B cell (primary cell): ENCODE measurements around the gene PPP1R12B. TPM values are rescaled to one million over a fixed set of nuclear protein-coding genes. Genes with fewer than 3 reads are reported as not detected.
A peak's percentile ranks its signal among the peaks of the same experiment; 100 is the strongest.

Experiments used
- ATAC-seq: fragments of 200-7000 bp; cut with Tn5 transposase; one replicate; pipeline ENCODE4 v1.10.0; 2021; ENCODE audit warnings: low read depth, mild to moderate bottlenecking, moderate number of reproducible peaks, moderate library complexity
- CTCF ChIA-PET: fragments of 350-600 bp; sonication (Branson Sonifier 250); formaldehyde crosslinking; loops from one replicate; lab custom pipeline; 2021; ENCODE audit warnings: antibody characterized with exemption, inconsistent platforms; lab: Charles Lee
- POLR2A ChIA-PET: fragments of 350-600 bp; sonication (Branson Sonifier 250); formaldehyde crosslinking; loops from one replicate; lab custom pipeline; 2021; ENCODE audit warnings: antibody characterized with exemption; lab: Charles Lee
- DNase-seq: peaks from one replicate; pipeline ENCODE4 v3.0.0; 2013
- H2AFZ ChIP-seq: 2 replicates; pipeline ENCODE4 v1.6.1; 2012; ENCODE audit warnings: mild to moderate bottlenecking, low read depth, low read length; ENCODE audit not compliant: insufficient read depth, poor library complexity, severe bottlenecking
- H3K27ac ChIP-seq, 2 donors: 1 replicate in 1 of 2; 2 replicates in 1 of 2; pipeline ENCODE4 v1.5.1; 2012 to 2013; ENCODE audit warnings: low read length in 2 of 2, mild to moderate bottlenecking in 2 of 2, moderate library complexity in 1 of 2
- H3K27me3 ChIP-seq, 4 experiments: fragments of 200-600 bp in 1 of 4; sonication (generic) in 1 of 4; replicated peaks in 1 of 4; 1 replicate in 2 of 4; 2 replicates in 2 of 4; pipeline versions ENCODE4 v1.6.1 to v1.7.0; 2013 to 2016; ENCODE audit warnings: low read length in 3 of 4, mild to moderate bottlenecking in 2 of 4, mixed read lengths in 1 of 4, moderate library complexity in 1 of 4; ENCODE audit not compliant: insufficient read depth in 4 of 4, control insufficient read depth in 3 of 4; ENCODE audit errors: control extremely low read depth in 1 of 4
- H3K36me3 ChIP-seq, 2 experiments: replicated peaks in 1 of 2; 1 replicate in 1 of 2; 2 replicates in 1 of 2; pipeline versions ENCODE4 v1.6.1 to v1.7.1; 2013; ENCODE audit warnings: low read length in 1 of 2; ENCODE audit not compliant: insufficient read depth in 2 of 2, control insufficient read depth in 1 of 2; ENCODE audit errors: control extremely low read depth in 1 of 2, extremely low read depth in 1 of 2
- H3K4me1 ChIP-seq, 2 donors: fragments of 200-600 bp in 1 of 2; sonication (generic) in 1 of 2; 1 replicate in 1 of 2; 2 replicates in 1 of 2; pipeline versions ENCODE4 v1.5.1 to v1.6.1; 2013 to 2017; ENCODE audit warnings: low read length in 2 of 2; ENCODE audit not compliant: control insufficient read depth in 2 of 2, insufficient read depth in 2 of 2
- H3K4me2 ChIP-seq: replicated peaks from 2 replicates; pipeline ENCODE3; 2012; ENCODE audit warnings: mild to moderate bottlenecking, low read depth, low read length; ENCODE audit not compliant: poor library complexity, severe bottlenecking
- H3K4me3 ChIP-seq, 5 experiments: fragments of 200-600 bp in 1 of 5; sonication (generic) in 1 of 5; 1 replicate in 3 of 5; 2 replicates in 2 of 5; pipeline versions ENCODE4 v1.5.1 to v1.7.0; 2011 to 2016; ENCODE audit warnings: low read length in 4 of 5, mild to moderate bottlenecking in 4 of 5, low read depth in 2 of 5, control low read depth in 1 of 5, moderate library complexity in 1 of 5; ENCODE audit not compliant: insufficient read depth in 1 of 5; ENCODE audit errors: control extremely low read depth in 1 of 5, extremely low read depth in 1 of 5
- H3K79me2 ChIP-seq: fragments of 200-600 bp; sonication (generic); one replicate; pipeline ENCODE4 v1.6.0; 2016; ENCODE audit warnings: low read length; ENCODE audit not compliant: control insufficient read depth, insufficient read depth
- H3K9ac ChIP-seq: fragments of 200-600 bp; sonication (generic); 2 replicates; pipeline ENCODE4 v1.6.1; 2017; ENCODE audit warnings: mild to moderate bottlenecking, low read length, moderate library complexity
- H3K9me3 ChIP-seq, 3 donors: one replicate each; pipeline versions ENCODE4 v1.6.1 to v1.7.1; 2013; ENCODE audit warnings: low read length in 2 of 3; ENCODE audit not compliant: control insufficient read depth in 2 of 3, insufficient read depth in 1 of 3; ENCODE audit errors: control extremely low read depth in 1 of 3
- H4K20me1 ChIP-seq: 2 replicates; pipeline ENCODE4 v1.6.0; 2012; ENCODE audit warnings: mild to moderate bottlenecking, low read length; ENCODE audit not compliant: insufficient read depth, control insufficient read depth, poor library complexity, severe bottlenecking
- H3K27ac Mint-ChIP-seq: one replicate; pipeline ENCODE4 v1.8.0; 2021; ENCODE audit warnings: mixed read lengths
- H3K27me3 Mint-ChIP-seq: one replicate; pipeline ENCODE4 v1.8.0; 2021; ENCODE audit warnings: mixed read lengths
- H3K4me1 Mint-ChIP-seq: one replicate; pipeline ENCODE4 v1.8.0; 2021; ENCODE audit warnings: mixed read lengths
- H3K4me3 Mint-ChIP-seq: one replicate; pipeline ENCODE4 v1.8.0; 2021; ENCODE audit warnings: mixed read lengths
- H3K9me3 Mint-ChIP-seq: one replicate; pipeline ENCODE4 v1.8.0; 2022; ENCODE audit warnings: mixed read lengths; ENCODE audit not compliant: insufficient read depth
- EZH2 ChIP-seq: IDR thresholded peaks from 2 replicates; pipeline ENCODE4 v1.6.1; 2012; ENCODE audit warnings: borderline replicate concordance, low read depth, mild to moderate bottlenecking, moderate library complexity, low read length; ENCODE audit not compliant: insufficient read depth, poor library complexity, severe bottlenecking
- WGBS: methylation state at CpG from one replicate; pipeline ENCODE4 v1.1.5; 2013; ENCODE audit warnings: missing lambda C conversion rate; ENCODE audit not compliant: insufficient coverage; 5-methylcytosine and 5-hydroxymethylcytosine counted together
- intact Hi-C: fragments of 100-400 bp; cut with micrococcal nuclease; formaldehyde crosslinking; loops from one replicate; pipeline ENCODE4 v1.10.0; 2022
- polyA plus RNA-seq: library from polyadenylated mRNA; depleted of rRNA; stranded (reverse); fragments of >200 nt; gene quantifications from 2 replicates; pipeline ENCODE4 v1.2.3, GENCODE V29; 2012
- total RNA-seq, 2 donors: library from RNA; stranded (reverse); fragments of 120-200 nt in 1 of 2; gene quantifications; 1 replicate in 1 of 2; 2 replicates in 1 of 2; pipeline versions ENCODE4 v1.2.3 to v1.2.4, GENCODE V29; 2013 to 2022
- TF ChIP-seq, protein P1 (sequence below): fragments of 200-600 bp; IDR thresholded peaks from one replicate; pipeline ENCODE4 v1.8.0; 2022; ENCODE audit warnings: antibody characterized with exemption, mild to moderate bottlenecking

Gene PPP1R12B
- total and polyA plus RNA-seq, 2 donors (not counting 1 experiment from before 2014, with no cell fraction given) = 7.1 to 49.6 TPM

DNA sequence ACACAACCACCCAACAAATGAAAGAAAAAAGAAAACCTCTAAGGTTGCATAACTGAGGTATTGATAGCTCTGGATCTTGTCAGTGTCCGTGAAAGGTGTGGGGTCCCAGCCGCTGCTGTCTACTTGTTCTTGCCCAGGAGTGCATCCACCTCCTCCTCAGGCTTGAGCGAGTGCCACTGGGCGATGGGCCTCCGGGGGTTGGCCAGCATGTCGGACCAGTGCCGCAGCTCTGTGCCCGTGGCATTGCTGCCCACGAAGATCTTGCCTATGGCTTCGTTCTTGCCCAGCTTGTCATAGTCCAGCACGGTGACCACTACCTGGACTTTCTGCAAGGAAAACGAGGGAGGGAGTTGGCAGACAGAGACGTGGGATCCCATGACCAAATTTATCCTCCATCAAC is 248.1 kb downstream of the PPP1R12B start:
- DNase-seq = no peak
- H3K4me2 ChIP-seq = no peak overlapping the region
- no peak overlapping the region for H2AFZ ChIP-seq
- TF ChIP-seq, protein P1, sequence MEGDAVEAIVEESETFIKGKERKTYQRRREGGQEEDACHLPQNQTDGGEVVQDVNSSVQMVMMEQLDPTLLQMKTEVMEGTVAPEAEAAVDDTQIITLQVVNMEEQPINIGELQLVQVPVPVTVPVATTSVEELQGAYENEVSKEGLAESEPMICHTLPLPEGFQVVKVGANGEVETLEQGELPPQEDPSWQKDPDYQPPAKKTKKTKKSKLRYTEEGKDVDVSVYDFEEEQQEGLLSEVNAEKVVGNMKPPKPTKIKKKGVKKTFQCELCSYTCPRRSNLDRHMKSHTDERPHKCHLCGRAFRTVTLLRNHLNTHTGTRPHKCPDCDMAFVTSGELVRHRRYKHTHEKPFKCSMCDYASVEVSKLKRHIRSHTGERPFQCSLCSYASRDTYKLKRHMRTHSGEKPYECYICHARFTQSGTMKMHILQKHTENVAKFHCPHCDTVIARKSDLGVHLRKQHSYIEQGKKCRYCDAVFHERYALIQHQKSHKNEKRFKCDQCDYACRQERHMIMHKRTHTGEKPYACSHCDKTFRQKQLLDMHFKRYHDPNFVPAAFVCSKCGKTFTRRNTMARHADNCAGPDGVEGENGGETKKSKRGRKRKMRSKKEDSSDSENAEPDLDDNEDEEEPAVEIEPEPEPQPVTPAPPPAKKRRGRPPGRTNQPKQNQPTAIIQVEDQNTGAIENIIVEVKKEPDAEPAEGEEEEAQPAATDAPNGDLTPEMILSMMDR = no peak
- TF ChIP-seq EZH2 = no peak
- no peaks in the 10 kb centered on the region for H3K79me2 ChIP-seq
- peaks cover 8 to 19% of the 10 kb centered on the region in 2 donors for H3K4me1 ChIP-seq
- no peak overlapping the region for H3K4me3 Mint-ChIP-seq
- no peaks in the 10 kb centered on the region for H3K9me3 ChIP-seq
- no peak overlapping the region for H3K27ac ChIP-seq
- no peak for ATAC-seq
- H3K36me3 ChIP-seq = no peaks in the 10 kb centered on the region
- no peak overlapping the region for H3K4me3 ChIP-seq
- ChIA-PET POLR2A (interaction anchor here (0.6 kb wide), 1 partner anchor 677 kb away, joined by 6 read pairs; no protein-coding TSS in a partner anchor), CTCF (no interaction called here)
- no peak overlapping the region for H3K27ac Mint-ChIP-seq
- WGBS = 95% methylated on average over 12 of the region's 13 CpGs
- no peaks in the 10 kb centered on the region for H3K27me3 ChIP-seq
- no peaks in the 10 kb centered on the region for H4K20me1 ChIP-seq
- H3K9ac ChIP-seq = no peak overlapping the region
- H3K27me3 Mint-ChIP-seq = no peaks in the 10 kb centered on the region
- H3K4me1 Mint-ChIP-seq = peaks cover 26% of the 10 kb centered on the region
- no peaks in the 10 kb centered on the region for H3K9me3 Mint-ChIP-seq
- intact Hi-C loops = no loop called here

GRCh38 chr1:202597090-202597761 is 248.7 kb downstream of the PPP1R12B start:
- intact Hi-C loops = no loop called here
- 87% methylated on average over 3 of the region's 3 CpGs for WGBS
- H3K4me3 Mint-ChIP-seq = no peak overlapping the region
- ChIA-PET POLR2A (no interaction called here), CTCF (interaction anchor here (1.6 kb wide), 1 partner anchor 10 kb away, joined by 4 read pairs; no protein-coding TSS in a partner anchor)
- no peak overlapping the region for H3K4me3 ChIP-seq
- H3K9me3 Mint-ChIP-seq = no peaks in the 10 kb centered on the region
- H3K9ac ChIP-seq = no peak overlapping the region
- no peak for DNase-seq
- H3K27me3 Mint-ChIP-seq = no peaks in the 10 kb centered on the region
- no peak overlapping the region for H2AFZ ChIP-seq
- H3K27ac Mint-ChIP-seq = no peak overlapping the region
- no peaks in the 10 kb centered on the region for H3K79me2 ChIP-seq
- no peak overlapping the region for H3K4me2 ChIP-seq
- H3K27me3 ChIP-seq = no peaks in the 10 kb centered on the region
- TF ChIP-seq EZH2 = no peak
- TF ChIP-seq, protein P1 = no peak
- no peaks in the 10 kb centered on the region for H3K36me3 ChIP-seq
- H3K27ac ChIP-seq = no peak overlapping the region
- no peaks in the 10 kb centered on the region for H3K9me3 ChIP-seq
- no peaks in the 10 kb centered on the region for H4K20me1 ChIP-seq
- peak; percentile 14 for ATAC-seq
- peaks cover 8 to 19% of the 10 kb centered on the region in 2 donors for H3K4me1 ChIP-seq
- peaks cover 26% of the 10 kb centered on the region for H3K4me1 Mint-ChIP-seq
